CD1c-positive myeloid dendritic cell (primary cell): Measurements from ENCODE around the gene EFNB2.

Source experiments
- DNase-seq: peaks from one replicate; pipeline ENCODE4 v3.0.0-alpha.2; 2016; ENCODE audit errors: extremely low spot score

EFNB2 gene

DNA sequence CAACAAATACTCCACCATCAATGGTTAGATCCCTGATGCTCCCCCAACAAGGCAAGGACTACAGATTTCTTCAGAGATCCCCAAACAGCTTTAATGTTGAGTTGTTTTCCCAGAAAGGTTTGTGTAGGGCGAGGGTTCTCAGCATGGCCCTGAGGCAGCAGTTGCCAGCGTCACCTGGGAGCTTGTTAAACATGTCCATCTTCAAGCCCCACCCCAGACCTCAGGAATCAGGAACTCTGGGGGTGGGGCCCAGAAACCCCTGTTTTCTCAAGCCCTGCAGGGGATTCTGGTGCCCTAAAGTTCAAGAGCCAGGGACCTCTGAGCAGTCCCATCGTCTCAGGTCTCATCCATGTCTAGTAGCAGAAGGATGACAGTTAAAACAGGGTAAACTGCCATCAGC, 9.6 kb downstream of the EFNB2 start:
- no peak for DNase-seq

DNA sequence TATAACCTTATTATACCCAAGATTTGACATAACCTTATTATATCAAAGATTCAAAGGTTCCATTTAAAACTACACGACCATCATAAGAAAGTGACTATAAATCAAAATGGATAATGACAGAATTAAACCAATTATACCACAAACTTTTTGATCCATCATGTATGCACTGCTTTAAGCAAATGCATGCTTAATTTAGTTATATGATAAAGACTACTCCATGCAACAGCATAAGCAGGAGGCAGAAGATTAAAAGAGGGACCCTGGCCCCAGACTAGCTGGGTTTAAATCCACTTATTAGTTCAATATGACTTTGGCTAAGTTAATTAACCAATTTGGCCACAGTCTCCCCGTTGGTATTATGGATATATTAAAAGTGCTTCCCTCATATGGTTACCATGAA, 11.4 kb downstream of the EFNB2 start:
- no peak for DNase-seq

- no peak for DNase-seq
Observed at GRCh38 chr13:106523576-106523975, 11.9 kb downstream of the EFNB2 start.

DNA sequence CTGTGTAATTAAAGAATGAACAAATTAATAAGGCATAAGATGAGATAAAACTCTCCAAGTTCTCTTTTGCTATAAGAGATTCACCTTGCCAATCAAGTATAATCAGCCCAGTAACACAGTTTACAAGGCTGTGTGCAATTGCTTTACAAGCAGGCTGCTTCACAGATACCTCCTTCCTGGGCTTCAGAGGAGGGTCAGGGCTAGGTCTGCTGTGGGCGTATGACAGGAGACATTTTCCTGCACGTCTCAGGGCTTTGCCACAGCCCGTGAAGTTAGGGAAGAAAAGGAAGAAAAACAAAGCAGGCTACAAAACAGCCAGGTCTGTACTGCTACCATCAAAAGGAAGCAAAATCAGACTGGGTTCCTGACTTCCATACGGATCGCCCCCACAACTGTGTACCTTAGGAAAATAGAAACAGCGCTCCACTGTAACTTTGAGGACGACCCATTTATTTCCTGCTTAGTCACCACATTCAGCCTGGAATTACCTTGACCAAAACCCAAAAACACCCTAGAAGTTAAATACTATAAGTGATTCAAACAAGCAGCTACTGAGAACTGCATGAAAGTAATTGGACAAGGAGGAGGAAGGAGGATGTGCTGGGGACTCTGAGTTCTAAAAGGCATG, 12.4 kb downstream of the EFNB2 start:
- no peak for DNase-seq

DNA sequence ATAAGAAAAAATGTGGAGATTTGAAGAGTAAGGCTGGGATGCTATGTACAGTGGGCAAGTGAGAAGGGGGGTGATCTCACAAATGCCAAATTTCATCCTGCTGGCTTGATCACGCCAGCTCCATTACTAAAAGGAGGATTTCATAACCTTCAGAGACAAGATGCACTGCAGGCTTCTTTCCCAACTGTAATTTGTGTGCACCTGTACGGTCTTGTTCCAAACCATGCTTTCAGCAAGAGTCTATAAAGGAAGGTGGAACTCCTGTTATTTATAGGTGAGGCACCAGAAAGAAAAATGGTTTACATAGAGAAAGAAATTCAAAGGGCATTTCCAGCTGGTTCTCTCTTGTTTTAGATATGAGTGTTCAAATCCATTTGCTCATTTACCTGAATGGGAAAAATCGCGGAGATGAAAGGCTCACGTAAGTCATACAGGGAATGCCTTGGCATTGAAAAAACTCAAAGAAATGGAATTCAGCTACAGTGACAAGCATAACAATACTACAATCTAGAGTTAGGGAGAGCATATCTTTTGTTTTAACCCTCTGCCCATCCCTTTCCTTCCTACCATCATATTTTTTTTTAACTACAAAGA, 13.3 kb downstream of the EFNB2 start:
- no peak for DNase-seq

GRCh38 chr13:106521095-106521799, 14.2 kb downstream of the EFNB2 start:
- DNase-seq, result no peak

DNA sequence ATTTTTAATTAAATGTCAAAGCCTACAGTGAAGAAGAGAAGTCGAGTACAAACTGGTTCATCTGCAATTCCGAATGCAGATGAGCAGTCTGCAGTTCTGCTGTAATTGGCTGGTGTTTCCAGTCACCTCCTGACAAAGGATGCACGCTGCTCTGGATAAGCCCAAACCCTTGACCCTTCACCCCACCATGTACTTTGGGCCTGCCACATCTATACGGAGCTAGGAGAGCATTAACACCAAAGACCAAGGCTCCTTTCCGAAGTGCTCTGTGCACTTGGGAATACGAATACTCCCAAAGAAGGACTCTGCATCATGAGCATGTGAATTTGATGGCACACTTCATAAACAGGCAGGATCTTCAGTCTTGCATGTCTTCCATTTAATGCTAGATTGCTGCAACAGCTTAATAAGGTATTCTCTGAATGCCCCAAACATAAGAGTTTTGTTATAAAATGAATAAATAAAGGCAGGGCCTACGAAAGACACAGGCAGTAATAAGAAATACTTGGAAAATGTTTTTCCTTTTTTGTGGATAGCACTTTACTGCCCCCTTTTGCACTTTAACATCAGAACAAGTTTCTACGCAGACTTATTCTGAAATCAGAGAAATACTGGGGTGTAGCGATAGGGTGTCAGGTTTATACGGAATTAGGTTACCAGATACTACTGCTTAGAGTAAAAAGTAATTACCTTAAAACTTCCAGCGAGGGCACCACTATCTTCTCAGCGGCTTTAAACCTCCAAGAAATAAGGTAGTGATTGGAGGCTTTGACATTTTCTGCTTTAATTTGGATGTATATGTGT, 15.0 kb downstream of the EFNB2 start:
- DNase-seq, result no peak

DNA sequence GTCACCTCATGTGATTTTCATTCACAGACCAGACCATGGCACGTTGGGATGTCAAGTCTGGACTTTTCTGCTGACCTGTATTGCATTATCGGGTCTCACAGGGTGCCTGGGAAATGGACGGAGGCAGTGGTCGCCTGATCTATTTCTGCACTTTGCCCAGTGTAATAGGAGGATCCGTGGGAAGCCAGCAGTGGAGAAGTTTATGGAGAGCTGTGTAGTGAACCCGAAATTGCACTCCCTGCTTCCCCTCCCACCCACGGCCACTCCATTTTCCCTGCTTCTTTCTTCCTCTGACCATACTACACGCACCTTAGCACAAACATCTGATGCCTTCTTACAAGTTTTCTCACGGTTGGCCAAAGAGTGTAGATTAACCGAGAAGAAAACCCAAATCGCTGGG, 16.9 kb downstream of the EFNB2 start:
- no peak for DNase-seq

DNA sequence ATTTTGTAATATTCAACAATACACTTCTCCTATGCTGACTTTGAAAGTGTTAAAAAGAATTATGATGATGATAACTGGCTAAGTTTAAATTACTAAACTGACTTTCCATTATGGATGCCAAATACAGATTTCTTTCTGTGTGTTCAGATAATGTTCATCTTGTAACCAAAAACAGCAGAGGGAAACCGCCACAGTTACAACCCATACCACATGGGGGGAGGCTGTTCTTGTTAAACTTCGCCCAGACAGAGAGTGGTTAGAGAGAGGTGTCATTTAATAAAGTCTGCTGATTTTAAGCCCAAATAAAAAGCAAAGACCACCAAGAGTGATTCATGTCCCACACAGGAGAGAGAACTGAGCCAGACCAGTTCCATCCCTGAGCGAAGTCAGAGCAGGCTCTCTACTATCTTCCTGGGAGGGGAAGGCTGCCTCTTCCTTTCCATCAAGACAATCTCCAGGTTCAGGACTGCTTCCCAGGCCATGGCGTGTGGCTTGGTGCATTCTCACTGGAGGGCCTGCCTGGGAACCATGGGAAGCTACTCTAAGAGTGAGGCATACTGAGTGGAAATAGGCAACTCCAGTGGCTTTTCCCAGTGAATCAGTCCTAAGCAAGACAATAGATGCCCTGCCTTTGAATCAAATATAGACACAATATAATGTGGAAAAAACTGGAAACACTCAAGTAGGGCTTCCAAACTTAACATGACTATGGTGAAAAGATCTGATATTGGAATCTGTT, 18.2 kb downstream of the EFNB2 start:
- no peak for DNase-seq

DNA sequence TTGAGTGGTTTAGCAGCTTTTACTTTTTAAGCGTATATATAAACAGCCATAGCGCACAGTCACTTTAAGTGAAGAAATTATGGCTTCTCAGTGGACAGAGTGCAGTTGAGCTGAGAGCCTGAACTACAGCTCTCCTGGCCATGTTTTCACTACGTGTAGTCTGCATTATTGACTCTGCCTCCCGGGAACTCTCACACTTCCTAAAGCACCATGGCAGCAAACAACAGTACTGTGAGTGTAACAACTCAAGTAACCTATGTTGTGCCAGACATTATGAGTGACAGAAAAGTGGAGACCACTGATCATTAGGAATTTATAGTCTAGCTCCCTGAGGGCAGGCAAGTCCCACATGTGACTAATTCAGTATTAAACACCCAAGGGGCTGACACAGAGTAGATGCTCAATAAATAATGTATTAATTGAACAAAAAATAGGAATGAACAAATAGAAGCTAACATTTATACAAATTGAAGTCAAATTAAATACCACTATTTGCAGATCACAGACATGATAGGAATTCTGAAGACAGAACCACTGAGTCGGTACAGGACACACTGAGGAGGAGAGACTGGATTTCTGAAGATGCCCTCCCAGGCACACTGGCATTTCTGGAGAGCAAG, 19.7 kb downstream of the EFNB2 start:
- DNase-seq, result no peak

GRCh38 chr13:106514928-106515634, 20.4 kb downstream of the EFNB2 start:
- DNase-seq, result no peak

- no peak for DNase-seq
Observed at GRCh38 chr13:106513025-106513983, 22.2 kb downstream of the EFNB2 start.

DNA sequence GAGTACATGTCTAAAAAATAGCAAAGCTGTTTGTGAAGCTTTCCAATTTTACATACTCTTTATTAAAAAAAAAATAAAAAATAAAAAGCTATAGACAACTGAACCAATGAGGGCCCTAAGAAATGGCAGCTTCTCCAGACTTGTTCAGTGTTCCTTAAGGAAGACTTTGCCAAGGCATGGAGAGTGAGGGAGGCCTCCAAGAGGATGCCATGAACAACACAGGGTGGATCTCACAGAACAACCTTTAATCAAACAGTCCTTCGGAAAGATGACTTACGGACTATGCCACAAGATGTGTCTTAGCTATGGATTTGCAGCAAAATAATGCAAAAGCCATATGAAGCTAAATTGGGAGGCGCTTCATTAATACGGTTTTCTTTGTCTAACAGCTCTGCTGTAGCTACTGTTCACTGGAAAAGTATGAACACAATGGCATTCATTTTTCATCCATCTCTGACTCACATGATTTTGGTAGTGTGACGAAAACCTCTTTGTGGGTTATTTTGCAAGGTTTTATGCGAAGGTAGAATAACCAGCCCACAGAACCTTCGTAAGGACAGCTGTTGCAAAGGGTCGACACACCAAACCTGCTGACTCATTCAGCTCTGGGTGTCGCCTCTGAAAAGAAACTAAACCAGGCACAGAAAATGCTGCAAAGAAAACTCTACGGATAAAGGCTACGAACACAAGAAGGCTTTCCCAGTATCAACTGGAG, 27.7 kb downstream of the EFNB2 start:
- DNase-seq, result no peak

DNA sequence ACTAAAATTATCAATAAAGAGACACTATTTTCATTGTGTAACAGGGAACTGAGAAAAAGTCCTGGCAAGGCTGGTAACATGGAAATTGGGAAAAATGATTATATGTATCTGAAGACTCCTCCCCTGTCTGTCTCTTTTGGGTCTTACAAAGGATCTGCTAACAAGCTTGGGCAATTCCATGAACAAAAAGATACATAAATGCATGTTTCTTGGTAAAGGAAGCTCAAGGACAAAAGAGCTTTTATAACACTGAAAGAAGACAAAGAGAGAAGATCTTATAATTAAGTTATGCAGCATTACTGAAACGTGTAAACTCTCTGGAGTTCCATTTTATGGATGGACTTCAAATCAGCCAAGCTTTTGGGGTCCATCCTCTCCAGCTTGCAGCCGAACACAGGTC, 29.2 kb downstream of the EFNB2 start:
- DNase-seq, result no peak

GRCh38 chr13:106505732-106506131, 29.7 kb downstream of the EFNB2 start:
- DNase-seq, result no peak

DNA sequence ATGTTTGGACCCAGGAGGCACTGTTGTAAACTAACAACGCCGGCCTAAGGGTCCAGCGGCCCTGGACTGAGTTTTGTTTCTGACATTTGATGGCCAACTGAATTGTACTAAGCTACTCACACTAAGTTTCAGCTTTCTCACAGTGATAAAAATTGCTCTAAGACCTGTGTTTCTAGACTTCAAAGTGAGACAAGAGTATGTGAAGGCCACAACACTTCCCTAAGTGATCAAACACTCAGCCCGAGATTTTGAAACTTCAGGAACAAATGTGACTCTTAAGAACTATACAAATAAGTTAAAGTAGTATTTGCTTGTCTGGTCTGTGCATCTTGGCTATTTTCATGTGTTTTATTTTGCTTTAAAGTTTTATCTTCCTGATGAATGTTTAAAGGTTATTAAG, 30.2 kb downstream of the EFNB2 start:
- no peak for DNase-seq

DNA sequence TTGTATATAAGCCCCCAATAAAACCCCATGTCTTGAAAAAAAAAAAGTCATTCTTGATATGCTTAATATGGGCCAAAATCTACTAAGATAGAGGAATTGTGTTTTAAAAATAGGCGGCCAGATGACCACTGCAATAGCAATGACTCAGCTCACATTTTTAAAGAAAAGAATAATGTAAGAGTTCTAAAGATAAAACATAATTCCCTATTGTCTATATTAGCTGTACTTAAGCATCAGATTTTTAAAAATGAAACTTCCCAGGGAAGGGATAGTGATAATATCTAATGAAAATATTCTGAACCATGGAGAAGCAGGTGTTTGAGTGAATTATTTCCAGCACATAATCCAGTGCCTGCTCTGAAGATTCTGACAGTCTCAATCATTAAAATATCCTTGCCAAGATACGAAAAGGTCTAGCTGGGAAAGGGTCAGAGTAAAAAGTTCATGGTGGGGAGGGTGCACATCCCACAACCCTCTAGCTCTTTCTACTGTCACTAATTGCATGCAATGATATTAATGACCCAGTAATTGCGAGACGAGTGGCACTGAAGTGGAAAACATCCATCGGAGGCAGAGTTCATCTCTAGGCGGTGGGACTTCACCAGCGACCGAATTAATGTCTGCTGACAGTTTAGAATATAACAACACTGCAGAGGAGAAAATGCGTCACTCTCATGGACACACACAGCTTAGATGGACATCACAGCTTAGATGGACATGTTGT, 31.6 kb downstream of the EFNB2 start:
- no peak for DNase-seq

GRCh38 chr13:106503272-106503671, 32.2 kb downstream of the EFNB2 start:
- DNase-seq, result no peak
